Fibroblast of mammary gland (primary cell): ENCODE results near the gene LRRC3B.

Experiments
- DNase-seq: peaks from one replicate; pipeline ENCODE4 v3.0.0-alpha.2; 2010; ENCODE audit warnings: low read depth
- H3K4me3 ChIP-seq: 2 replicates; pipeline ENCODE4 v1.5.1; 2011; ENCODE audit warnings: low read depth, mild to moderate bottlenecking, low read length, moderate library complexity; ENCODE audit not compliant: control insufficient read depth
- CTCF ChIP-seq: conservative IDR thresholded peaks from 2 replicates; pipeline ENCODE4 v1.5.1; 2011; ENCODE audit warnings: low read depth, low read length, inconsistent platforms; ENCODE audit not compliant: control insufficient read depth, insufficient read depth

LRRC3B gene

GRCh38 chr3:26713091-26713490 is 90.5 kb downstream of the LRRC3B start:
- no peak for DNase-seq
- no peak for TF ChIP-seq CTCF
- H3K4me3 ChIP-seq = no peak overlapping the region

DNA sequence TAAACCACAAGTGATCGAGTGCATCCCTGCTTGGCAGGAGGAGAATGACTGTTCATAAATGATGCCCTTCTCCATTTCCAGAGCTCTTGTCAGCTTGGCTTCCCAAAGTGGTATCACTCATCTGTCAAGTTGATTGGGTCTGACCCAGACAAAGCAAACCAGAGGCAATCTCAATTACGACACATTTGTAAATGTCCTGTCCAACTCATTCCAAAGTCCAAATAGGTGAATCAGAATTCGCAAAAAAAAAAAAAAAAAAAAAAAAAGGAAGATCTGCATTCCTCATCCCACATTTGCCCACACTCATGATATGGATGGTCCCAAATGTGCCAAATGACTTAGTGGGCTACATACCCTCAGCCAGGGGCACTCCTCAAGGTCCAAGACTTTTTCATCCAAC is 91.9 kb downstream of the LRRC3B start:
- no peak for TF ChIP-seq CTCF
- no peak for DNase-seq
- no peak overlapping the region for H3K4me3 ChIP-seq

- H3K4me3 ChIP-seq = no peak overlapping the region
- no peak for DNase-seq
- TF ChIP-seq CTCF = no peak
Measured at GRCh38 chr3:26715431-26715830, 92.9 kb downstream of the LRRC3B start.

DNA sequence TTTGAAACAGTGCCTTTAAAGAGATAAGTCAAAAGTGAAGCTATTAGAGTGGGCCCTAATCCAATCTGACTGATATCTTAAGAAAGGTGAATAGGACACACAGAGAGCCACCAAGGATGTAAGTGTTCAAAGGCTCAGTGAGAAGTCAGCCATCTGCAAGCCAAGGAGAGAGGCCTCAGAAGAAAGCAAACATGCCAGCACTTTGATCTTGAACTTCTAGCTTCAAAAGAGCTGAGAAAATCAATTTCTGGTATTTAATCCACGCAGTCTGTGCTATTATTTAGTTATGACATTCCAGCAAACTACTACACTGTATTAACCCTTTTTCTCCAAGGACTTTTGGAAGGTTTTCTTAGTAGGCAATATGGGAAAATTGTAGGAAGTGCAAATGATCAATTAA is 95.7 kb downstream of the LRRC3B start:
- no peak overlapping the region for H3K4me3 ChIP-seq
- DNase-seq = no peak
- TF ChIP-seq CTCF = no peak

- DNase-seq = no peak
- no peak for TF ChIP-seq CTCF
- H3K4me3 ChIP-seq = no peak overlapping the region
Measured at GRCh38 chr3:26719134-26719533, 96.6 kb downstream of the LRRC3B start.

DNA sequence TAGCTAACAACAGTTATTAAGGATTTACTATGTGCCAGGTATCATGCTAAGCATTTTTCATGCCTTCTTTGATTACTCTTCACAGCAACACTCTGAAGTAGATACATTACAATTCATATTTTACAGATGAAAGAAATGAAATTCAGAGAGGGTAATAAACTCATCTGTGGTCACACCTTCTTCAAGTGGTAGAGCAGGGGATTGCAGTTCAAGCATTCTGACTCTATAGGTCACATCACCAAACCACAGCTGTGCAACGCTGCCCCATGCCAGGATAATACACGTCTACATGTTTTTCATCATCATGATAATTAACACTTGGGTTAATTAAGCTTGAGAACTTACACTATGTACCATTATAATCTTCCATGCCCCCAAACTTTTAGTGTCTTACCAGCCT is 98.5 kb downstream of the LRRC3B start:
- DNase-seq = no peak
- no peak for TF ChIP-seq CTCF
- H3K4me3 ChIP-seq = no peak overlapping the region

GRCh38 chr3:26731843-26732242 is 109.3 kb downstream of the LRRC3B start:
- no peak for DNase-seq
- no peak overlapping the region for H3K4me3 ChIP-seq
- no peak for TF ChIP-seq CTCF
